ENCODE measurements around the gene TFDP1.

Gene TFDP1, protein sequence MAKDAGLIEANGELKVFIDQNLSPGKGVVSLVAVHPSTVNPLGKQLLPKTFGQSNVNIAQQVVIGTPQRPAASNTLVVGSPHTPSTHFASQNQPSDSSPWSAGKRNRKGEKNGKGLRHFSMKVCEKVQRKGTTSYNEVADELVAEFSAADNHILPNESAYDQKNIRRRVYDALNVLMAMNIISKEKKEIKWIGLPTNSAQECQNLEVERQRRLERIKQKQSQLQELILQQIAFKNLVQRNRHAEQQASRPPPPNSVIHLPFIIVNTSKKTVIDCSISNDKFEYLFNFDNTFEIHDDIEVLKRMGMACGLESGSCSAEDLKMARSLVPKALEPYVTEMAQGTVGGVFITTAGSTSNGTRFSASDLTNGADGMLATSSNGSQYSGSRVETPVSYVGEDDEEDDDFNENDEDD

DNA sequence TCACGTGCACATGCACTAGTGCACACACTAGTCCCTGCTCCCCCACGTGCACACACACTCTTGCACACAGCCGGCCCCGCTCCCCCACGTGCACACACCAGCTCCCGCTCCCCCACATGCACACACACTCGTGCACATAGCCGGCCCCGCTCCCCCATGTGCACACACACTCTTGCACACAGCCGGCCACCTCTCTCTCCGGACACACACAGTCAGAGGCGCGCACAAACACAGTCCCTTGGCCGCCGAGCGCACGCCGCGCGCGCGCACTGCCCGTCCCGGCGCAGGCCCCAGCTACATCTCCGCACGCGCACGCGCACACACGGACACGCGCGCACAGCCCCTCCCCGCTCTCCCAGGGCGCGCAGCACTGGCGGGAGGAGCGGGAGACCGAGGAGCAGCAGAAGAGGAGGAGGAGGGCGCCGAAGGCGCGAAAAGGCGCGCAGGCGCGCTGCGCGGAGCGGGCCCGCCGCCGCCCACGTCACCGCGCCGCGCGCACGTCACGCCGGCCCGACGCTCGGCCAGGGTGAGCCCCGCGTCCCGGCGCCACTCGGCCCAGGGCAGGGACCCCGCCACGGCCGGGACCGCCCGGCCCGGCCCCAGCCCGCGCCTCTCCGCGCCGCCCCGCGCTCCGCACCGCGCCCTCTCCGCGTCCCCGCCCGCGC is at the start of gene TFDP1:
TFDP1 (plus strand) TSS at position 549 of the 665 bp plus-strand sequence. CDS start 1,085 bp downstream, outside the sequence.
- H3K4me3 ChIP-seq (ENCODE audit: low read depth, low read length), result peak within 1 kb of the TSS; percentile 68
- TF ChIP-seq, protein P1, sequence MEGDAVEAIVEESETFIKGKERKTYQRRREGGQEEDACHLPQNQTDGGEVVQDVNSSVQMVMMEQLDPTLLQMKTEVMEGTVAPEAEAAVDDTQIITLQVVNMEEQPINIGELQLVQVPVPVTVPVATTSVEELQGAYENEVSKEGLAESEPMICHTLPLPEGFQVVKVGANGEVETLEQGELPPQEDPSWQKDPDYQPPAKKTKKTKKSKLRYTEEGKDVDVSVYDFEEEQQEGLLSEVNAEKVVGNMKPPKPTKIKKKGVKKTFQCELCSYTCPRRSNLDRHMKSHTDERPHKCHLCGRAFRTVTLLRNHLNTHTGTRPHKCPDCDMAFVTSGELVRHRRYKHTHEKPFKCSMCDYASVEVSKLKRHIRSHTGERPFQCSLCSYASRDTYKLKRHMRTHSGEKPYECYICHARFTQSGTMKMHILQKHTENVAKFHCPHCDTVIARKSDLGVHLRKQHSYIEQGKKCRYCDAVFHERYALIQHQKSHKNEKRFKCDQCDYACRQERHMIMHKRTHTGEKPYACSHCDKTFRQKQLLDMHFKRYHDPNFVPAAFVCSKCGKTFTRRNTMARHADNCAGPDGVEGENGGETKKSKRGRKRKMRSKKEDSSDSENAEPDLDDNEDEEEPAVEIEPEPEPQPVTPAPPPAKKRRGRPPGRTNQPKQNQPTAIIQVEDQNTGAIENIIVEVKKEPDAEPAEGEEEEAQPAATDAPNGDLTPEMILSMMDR (IDR thresholded peaks at IDR 0.05; ENCODE audit: low read depth, low read length, missing control alignments), result no peak
- peak; percentile 66 for DNase-seq (ENCODE audit: low read depth)

DNA sequence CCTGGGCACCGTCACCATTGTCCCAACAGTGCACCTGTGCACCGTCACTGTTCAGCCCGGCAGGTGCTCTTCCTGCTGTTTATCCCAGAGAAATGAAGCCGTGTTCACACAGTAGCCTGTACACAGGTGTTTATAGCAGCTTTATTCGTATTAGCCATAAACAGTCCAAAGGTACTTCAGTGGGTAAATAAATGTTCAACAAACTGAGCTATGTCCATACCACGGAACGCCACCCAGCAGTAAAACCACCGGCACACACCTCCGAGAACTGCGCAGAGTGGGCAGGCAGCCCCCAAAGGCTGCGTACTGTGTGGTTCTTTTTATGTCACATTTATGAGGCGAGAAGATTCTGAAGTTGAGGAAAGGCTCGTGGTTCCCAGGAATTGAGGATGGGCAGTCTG is 49.2 kb upstream of the TFDP1 start:
- TF ChIP-seq, protein P1 (IDR thresholded peaks at IDR 0.05; ENCODE audit: low read depth, low read length, missing control alignments), result no peak
- no peak overlapping the region for H3K4me3 ChIP-seq (ENCODE audit: low read depth, low read length)
- DNase-seq (ENCODE audit: low read depth), result no peak

DNA sequence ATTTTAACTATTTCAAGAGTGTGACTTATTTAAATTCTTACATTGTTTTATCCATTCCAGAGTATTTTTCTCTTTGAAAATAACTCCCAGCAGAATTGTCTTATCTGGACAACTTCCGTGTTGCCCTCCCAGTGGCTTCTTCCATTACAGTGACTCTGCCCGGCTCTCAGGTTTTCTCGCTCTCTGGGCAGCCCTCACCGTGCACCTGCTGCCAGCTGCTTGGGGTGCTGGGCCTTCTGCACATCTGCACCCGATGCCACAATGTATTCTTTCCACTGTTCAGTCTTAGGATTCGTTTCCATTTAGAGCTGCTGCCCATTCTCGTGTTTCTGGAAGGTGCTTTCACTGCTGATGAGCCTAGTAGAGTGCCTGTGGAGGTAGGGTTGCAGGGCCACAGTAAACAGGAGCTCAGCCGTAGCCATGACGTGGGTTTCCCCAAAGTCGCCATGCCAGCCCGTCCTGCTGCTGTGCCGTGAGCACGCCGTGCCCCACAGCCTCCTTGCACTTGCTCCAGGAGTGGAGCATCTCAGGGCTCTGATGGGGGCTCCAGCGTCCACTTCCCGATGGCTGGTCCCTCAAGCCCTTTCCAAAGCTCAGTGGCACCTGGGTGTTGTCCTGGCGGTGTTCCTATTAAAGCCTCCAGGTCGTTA is 48.0 kb upstream of the TFDP1 start:
- H3K4me3 ChIP-seq (ENCODE audit: low read depth, low read length), result no peak overlapping the region
- no peak for DNase-seq (ENCODE audit: low read depth)
- TF ChIP-seq, protein P1 (IDR thresholded peaks at IDR 0.05; ENCODE audit: low read depth, low read length, missing control alignments), result no peak

DNA sequence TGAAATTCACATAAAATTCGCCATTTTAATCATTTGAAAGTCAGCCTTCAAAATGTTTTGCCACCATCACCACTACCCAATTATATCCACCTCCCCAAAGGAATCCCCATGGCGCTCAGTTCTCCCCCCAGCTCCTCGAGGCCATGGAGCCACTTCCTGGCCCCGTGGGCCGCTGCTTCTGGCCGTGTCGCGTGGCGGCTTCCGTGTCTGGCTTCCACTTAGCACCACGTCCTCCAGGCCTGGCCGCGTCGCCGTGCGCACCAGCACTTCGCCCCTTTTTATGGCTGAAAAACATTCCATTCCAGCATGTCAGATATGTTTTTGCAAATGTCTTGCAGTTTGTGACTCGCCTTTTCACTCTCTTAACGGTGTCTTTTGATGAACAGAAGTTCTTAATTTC is 47.3 kb upstream of the TFDP1 start:
- H3K4me3 ChIP-seq (ENCODE audit: low read depth, low read length), result no peak overlapping the region
- TF ChIP-seq, protein P1 (IDR thresholded peaks at IDR 0.05; ENCODE audit: low read depth, low read length, missing control alignments), result no peak
- no peak for DNase-seq (ENCODE audit: low read depth)

DNA sequence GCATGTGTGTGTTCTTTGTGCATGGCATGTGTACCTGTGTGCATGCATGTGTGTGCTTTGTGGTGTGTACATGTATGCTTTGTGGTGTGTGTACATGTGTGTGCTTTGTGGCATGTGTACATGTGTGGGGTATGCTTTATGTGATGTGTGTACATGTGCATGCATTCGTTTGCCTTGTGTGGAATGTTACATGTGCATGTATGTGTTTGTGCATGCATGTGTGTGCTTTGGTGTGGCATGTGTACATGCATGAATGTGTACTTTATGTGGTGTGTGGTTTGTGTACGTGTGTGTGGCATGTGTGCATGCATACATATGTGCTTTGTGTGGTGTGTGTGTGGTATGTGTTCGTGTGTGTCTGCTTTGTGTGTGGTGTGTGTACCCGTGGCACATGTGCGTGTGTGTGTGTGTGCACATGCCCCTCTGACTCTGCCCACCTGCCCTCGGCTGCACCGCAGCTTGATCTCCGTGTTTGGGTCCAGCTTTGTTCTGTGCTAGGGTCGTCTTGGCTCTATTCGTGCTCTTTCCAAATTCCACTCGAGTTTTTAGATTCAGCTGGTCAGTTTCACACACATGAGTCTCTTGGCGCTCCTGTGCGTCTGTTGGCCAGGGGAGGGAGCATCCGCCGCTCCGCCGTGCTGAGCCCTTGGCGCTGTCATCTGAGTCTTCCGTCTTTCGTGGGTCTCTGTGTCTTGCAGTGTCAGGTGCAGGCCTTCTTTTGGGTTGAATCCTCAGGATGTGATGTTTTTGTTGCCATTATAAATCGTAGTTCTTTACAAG is 46.5 kb upstream of the TFDP1 start:
- H3K4me3 ChIP-seq (ENCODE audit: low read depth, low read length), result no peak overlapping the region
- TF ChIP-seq, protein P1 (IDR thresholded peaks at IDR 0.05; ENCODE audit: low read depth, low read length, missing control alignments), result no peak
- no peak for DNase-seq (ENCODE audit: low read depth)

DNA sequence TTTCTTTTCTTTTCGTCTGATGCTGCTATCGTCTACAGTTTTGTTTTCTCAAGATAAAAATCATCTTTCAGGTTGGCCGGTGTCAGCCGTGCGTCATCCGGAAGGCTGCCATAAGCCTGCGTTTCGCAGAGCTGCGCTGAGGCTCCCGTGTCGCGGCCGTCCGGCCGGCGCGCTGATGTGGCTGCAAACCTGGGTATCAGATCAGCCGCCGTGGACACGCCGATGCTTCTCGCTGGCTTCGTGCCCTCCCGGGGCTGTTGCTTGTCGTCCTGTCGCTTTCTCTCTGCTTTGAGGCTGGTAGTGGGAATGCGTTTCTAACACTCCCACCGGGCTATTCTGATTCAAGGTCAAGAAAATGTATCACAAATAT is 45.9 kb upstream of the TFDP1 start:
- no peak overlapping the region for H3K4me3 ChIP-seq (ENCODE audit: low read depth, low read length)
- no peak for DNase-seq (ENCODE audit: low read depth)

More for the DNA sequence above, 45.9 kb upstream of the TFDP1 start:
- TF ChIP-seq, protein P1 (IDR thresholded peaks at IDR 0.05; ENCODE audit: low read depth, low read length, missing control alignments), result no peak

Data from GM12864 (cell line).